ENCODE measurements around the gene ETFBKMT.
A peak's percentile ranks its signal among the peaks of the same experiment; 100 is the strongest.

Gene ETFBKMT, protein sequence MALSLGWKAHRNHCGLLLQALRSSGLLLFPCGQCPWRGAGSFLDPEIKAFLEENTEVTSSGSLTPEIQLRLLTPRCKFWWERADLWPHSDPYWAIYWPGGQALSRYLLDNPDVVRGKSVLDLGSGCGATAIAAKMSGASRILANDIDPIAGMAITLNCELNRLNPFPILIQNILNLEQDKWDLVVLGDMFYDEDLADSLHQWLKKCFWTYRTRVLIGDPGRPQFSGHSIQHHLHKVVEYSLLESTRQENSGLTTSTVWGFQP

DNA sequence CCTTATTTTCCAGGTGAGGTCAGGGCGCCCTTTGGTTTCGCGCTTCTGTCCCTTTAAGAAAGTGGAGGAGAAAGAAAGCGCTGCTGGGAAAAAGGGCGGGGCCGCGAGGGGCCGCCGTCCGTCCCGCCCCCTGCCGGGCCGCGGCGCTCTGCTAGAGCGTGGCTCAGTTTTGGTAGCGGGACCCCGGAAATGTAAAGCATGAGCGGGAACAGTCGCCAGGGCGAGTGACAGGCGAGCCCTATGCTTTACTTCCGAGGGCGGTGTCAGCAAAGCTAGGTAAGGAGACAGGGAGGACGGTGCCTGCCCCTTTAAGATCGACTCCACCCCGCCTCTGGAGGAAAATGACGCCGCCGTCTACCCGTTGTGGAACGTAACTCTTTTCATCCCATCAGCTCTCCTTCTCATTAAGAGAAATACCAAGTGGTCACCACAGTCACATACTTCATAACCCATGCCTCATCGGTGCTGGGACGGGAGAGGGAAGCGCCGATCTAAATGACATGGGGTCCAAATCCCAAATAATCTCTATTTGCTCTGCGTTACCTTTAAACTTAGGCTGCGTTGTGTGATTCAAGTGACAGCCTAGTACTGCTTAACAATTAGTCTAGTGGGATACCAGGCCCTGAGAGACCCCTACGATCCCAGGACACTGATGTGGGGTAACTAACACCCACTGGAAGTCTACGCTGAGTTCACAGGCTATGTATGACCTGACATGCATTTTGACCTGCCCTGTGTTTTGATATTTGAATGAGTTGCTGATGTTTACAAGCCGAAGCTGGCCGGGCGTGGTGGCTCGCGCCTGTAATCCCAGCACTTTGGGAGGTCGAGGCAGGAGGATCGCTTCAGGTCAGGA, at the start of gene ETFBKMT:
Gene ETFBKMT (plus strand): TSS at position 602 of the 856 bp plus-strand sequence. CDS start 2,266 bp downstream, outside the sequence.
- peak; percentile 49 for DNase-seq (ENCODE audit: low read depth, low spot score)

DNA sequence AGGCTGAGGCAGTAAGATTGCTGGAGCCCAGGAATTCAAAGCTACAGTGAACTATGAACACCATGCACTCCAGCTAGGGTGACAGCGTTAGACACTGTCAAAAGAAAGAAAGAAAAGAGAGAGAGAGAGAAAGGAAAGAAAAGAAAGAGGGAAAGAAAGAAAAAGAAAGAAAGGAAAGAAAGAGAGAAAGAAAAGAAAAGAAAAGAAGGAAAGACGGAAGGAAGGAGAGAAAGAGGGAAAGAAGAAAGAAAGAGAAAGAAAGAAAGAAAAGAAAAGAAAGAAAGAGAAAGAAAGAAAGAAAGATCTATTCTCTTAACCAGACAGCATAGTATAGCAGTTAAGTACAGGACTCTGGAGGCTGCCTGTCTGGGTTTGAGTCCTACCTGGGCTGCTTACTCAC, 46.7 kb upstream of the ETFBKMT start:
- no peak for DNase-seq (ENCODE audit: low read depth, low spot score)

DNA sequence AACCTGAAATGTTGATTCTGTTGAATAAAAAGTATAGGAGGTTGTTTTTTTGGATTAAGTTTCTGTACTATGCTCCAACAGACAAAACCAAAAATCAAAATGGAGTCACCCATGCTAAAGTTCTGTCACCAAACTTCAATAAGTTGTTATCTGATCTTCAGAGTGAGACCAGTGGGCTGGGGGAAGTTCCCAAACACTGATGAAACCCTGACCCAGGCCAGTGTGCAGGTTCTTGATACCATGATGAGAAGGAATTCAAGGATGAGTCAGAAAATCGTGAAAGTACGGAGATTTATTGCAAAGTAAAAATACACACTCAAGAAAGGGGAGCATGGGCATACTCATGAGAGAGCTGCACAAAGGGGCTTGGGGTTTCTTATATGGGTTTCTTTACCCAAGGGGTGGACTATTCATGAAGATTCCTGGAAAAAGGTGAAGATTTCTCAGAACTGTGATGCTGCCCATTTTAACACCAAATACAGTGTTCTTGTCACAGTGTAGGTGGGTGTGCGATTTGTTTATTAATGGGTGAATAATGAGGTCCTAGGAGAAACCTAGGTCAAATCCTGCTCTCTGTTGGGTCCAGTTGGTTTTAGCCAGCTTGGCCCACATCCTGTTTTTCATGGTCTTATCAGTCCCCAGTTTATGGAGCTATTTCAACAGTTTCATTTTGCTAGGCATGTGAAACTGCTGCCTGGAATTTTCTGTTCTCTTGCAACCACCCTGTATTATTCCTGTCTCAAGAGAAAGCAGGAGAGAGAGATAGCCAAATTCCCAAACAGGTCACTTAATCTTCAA, 41.1 kb upstream of the ETFBKMT start:
- DNase-seq (ENCODE audit: low read depth, low spot score): no peak

DNA sequence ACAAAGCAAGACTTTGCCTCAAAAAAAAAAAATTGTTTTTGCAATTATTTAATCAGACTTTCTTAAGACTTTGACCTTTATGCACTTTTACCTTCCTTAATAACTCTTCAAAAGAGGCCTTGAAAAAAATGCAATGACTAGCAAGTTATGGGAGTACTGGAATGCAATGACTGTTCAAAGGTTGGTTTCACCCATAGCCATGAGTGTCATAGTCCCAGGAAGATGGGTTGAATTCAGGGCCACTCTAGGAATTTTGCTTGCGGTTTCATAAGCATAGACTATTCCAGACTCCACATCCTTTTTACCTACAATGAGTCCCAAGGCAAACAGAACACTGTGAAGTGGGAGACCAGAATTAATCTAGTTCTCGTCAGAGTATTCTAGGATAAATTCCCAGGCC, 39.2 kb upstream of the ETFBKMT start:
- DNase-seq (ENCODE audit: low read depth, low spot score): no peak

DNA sequence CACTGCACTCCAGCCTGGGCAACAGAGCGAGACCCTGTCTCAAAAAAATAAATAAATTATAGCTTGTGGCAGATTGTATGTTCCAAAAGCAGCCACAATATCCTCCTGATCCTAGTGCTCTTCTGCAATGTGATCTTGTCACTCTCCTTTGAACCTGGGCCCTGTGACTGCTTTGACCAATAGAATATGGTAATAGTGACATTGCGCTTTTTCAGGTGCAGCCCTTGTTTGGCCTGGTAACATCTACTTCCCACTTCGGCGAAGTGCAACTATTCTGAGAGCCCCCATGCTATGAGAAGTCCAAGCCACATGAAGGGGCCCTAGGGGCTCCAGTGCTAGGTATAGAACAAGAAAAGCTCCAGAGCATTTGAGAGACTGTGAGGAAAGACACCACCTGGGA, 37.5 kb upstream of the ETFBKMT start:
- DNase-seq (ENCODE audit: low read depth, low spot score): no peak

DNA sequence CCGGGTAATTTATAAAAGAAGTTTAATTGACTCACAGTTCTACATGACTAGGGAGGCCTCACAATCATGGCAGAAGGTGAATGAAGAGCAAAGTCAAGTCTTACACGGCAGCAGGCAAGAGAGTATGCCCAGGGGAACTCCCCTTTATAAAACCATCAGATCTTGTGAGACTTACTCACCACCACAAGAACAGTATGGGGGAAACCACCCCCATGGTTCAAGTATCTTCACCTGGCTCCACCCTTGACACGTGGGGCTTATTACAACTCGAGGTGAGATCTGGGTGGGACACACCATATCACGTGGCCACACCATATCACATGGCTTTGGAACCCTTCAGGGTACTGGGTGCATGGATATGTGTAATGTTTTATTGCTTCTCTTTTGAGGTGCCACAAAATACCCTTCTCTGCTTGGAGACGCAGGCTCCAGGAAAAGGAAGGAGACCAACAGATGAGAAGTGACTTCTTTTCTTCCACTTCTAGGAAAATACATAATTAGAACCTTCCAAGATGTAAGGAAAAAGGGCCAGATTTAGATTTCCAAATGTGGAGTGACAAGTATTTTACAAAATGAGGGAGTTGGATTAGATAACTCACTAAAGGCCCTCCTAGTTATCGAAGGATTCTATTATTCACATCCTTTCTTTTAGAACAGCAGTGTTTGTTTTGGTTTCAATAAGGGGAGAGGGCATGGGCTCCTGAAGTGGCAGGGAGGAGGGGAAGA, 33.1 kb upstream of the ETFBKMT start:
- DNase-seq (ENCODE audit: low read depth, low spot score): no peak

DNA sequence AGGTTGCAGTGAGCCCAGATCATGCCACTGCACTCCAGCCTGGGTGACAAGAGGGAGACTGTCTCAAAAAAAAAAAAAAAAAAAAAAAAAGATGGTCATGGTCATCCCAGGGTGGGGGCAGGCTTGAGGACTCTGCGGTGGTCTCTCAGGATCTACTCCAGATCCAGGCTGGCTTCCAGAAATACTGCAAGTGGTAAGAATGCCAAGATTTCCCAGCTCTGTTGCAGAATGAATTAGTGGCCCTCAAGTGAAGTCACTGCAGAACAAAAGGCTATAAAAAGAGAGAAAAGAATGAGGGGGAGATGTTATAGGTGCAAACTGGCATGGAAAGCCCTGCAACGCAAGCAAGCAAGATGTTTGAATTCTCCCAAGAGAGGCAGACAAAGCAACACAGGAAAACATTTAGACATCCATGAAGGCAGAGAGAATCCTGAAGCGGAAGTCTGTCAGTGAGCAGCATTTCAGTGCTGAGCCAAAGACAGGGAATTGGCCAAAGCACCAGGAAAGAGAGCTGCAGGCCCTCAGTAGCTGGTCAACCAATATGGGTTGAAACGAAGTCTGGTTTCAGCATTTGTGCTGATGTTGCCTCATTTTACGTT, 31.9 kb upstream of the ETFBKMT start:
- DNase-seq (ENCODE audit: low read depth, low spot score): no peak

DNA sequence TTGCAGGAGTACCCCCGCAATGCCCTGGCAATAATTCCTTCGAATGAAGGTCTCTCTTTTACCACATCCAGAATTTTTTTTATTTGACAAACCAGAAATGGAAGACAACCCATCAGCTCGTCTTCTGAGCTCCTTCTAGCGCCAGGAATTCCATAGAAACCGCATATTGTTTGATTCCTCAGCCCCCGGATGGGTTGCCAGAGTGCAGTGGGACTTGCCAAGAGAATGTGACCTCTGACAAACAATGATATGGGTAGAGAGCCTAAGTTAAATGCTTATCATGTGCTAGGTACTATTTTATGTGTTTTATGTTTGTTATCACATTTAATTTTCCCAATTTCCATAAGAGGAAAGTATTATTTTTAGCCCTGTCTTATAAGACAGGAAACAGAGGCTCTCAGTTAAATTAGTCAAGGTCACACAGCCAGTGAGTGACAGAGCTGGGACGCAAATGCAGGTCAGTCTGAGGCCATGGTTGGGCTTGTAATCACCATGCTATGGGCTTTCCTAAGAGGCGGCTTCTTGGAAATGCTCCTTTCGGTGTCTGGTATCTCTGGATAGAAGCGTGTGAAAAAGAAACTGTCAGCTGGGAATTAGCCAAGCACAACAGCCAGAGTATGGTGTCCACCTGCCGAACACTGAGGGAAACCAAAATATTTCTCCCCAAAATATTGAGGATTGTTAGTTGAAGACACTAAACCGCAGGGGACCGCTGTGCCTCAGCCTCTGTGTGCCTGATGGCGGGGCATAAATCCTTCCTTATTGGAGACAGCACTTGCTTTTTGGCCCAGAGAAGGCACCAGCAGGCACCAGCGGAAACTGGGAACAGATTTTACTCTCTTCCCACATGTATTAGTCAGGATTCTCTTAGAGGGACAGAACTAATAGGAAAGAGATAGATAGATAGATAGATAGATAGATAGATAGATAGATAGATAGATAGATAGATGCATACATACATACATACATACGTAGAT, 29.4 kb upstream of the ETFBKMT start:
- no peak for DNase-seq (ENCODE audit: low read depth, low spot score)

DNA sequence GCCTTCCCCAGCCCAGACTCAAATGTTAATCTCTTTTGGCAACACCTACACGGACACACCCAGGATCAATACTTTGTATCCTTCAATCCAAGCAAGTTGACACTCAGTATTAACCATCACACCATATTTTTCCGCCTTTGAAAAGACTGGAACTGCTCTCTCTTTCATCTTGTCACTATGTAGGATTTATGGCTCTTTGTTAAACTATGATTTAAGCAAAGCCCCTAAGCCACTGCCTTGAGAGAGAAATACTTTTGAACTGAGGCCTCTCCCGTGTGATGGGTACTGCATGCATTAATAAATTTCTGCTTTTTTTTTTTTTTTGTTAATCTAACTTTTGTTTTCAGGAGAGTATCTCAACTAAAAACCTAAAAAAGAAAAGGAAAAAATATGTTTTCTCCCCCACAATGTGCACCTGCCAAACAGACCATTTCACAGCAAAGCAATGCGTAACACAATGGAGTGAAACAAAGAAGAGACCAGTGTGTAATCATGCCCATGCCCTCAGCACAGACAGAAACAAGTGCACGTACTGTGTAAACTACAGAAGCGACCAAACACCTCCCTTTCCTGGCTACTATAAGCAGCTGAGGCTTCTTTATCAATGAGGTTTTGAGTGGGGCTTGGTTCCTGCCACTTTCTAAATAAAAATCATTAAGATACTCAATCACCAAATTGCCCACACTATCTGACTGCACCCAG, 28.3 kb upstream of the ETFBKMT start:
- no peak for DNase-seq (ENCODE audit: low read depth, low spot score)

DNA sequence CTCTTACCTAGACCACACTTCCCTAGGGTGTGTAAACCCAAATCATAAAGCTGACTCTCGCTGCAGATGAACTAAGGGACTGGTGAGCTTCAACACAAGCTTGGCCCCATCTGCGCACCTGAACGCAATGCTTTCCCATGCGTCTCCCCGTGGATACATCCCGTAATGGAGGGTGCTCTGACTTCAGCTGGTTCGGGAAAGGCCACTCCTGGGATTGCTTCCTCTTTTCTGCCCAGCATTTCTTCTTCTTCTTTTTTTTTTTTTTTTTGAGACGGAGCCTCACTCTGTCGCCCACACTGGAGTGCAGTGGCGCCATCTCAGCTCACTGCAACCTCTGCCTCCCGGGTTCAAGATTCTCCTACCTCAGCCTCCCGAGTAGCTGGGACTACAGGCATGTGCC, 27.7 kb upstream of the ETFBKMT start:
- no peak for DNase-seq (ENCODE audit: low read depth, low spot score)

DNA sequence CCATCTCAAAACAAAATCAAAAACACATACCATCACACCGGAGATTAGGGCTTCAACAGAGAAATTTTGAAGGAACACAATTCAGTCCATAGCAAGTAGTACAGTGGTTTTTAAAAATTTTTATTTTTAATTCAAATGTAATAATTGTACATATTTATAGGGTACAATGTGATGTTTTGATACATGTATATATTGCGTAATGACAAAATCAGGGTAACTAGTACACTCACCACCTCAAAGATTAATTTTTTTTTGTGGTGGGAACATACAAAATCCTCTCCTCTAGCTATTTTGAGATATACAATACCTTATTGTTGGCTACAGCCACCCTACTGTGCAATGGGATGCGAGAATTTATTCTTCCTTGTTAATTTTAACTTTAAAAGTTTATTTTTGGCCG, 26.0 kb upstream of the ETFBKMT start:
- no peak for DNase-seq (ENCODE audit: low read depth, low spot score)

DNA sequence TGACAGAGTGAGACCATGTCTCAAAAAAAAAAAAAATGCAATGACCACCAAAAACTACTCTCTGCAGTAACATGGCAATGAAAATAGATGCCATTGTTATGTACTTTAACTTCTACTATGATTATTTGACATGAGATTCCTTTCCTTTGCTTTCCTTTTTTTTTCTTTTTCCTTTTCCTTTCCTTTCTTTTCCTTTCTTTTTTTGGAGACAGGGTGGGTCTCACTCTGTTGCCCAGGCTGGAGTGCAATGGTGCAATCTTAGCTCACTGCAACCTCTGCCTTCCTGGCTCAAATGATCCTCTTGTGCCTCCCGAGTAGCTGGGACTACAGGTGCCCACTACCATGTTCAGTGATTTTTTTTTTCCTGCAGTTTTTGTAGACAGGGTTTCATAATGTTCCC, 24.9 kb upstream of the ETFBKMT start:
- no peak for DNase-seq (ENCODE audit: low read depth, low spot score)

DNA sequence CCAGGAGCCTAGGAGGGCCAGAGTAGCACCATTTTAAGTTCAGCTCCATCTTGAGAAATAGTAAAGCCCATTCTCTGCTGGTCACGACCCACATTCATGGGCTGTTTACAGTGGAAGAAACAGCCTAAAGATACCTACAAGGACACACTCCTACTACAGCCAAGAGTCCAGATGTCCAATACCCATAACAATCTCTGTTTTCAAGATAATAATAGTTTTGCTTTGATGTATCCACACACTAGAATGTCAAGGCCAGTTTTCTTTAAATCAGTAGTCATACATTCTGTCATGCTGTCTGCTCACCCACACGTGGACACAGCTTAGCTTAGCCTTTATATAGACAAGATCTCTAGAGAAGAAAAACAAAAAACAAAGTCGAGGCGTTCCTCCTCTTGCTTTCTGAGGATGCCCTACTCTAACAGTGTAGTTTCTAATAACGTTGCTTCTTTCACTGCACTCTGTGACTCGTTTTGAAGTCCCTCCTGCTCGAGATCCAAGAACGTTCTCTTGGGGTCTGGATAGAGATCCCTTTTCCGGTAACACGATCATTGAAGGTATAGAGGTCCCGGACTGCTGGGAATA, 17.9 kb upstream of the ETFBKMT start:
- no peak for DNase-seq (ENCODE audit: low read depth, low spot score)

DNA sequence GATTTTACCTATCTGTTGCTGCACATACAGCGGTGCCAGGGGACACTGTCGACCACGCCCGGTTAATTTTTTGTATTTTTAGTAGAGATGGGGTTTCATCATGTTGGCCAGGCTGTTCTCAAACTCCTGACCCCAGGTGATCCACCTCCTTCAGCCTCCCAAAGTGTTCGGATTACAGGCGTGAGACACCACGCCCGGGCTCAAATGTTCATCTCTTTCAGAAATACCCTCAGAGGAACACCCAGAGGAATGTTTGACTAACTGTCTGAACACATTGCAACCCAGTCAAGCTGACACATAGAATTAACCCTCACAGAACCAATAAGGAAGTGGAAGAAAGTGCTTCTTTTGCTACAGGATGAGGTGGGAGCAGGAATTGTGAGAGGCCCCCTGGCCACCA, 15.0 kb upstream of the ETFBKMT start:
- no peak for DNase-seq (ENCODE audit: low read depth, low spot score)

DNA sequence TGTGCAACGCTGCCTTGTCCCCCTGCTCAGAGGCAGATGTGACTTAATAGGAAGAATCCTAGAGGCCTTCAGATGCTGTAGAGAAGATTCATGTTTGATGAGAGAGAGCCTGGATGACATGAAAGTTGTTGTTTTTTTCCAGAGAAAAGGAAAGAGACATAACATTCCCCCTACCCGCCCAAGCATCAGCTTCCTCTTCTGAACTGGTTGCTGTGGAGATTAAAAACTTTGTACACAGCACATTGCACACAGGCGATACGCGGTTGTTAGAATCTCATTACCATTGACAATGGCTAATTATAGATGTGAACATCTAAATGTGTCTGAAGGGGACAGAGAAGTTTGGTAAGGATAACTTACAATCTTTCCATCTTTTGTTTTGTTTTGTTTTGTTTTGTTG, 13.6 kb upstream of the ETFBKMT start:
- no peak for DNase-seq (ENCODE audit: low read depth, low spot score)

DNA sequence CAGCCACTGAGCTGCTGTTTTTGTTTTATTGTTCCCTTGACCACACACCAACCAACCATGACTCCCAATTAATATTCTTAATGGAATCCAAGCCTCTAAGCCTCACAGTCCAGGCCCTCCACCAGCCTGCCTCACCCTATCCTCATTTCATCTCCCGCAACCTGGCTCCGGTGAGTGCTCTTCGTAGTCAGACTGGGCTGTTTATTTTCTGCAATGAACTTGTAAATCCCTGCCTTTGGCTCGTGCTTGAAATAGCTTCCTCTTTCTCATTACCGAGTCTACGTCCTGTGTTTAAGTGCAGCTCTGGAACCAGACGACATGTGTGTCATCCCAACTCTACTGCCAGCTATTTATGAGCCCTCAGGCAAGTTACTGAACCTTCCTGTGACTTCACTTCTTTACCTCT, 12.4 kb upstream of the ETFBKMT start:
- no peak for DNase-seq (ENCODE audit: low read depth, low spot score)

DNA sequence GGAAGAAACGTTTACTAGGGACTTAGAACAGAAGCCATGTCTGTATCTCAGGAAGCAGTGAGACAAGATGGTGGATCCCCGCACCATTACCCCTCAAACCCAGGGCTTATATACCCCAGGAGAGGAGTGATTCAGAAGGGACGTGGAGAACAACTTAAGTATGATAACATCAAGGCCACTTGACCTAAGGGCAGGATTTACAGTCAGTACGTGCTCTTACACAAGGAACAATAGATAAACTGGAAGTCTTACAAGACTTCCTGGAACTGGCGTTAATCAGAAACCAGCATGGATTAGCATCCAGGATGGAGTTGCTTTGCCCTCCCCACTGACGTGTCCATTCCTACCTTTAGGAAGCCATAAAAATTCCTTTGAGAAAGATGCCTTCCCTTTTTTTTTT, 8.6 kb upstream of the ETFBKMT start:
- DNase-seq (ENCODE audit: low read depth, low spot score): no peak

DNA sequence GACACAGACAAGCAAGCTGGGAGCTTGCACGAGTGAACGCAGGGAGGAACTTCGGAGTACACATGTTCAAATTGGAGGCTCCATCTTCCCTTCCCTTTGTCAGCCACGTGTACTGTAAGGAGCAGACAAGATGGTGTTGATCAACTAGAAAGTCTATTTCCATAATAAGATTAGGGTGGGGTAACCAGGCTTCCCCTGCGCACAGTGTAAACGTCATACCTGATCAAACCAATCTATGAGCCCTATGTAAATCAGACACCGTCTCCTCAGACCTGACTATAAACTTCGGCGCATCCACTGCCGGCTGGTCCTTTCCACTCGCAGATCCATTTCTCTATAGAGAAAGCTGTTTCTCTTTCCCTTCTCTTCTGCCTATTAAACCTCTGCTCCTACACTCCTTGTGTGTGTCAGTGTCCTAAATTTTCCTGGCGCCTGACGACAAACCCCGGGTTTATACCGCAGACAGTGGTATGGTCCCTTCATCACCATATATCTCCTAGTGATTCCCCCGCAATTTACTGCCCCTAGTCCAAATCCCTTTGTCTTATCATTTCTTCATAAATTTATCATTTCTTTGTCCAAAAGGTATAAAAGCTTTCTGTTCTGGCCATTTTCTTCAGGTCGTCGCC, 7.5 kb upstream of the ETFBKMT start:
- no peak for DNase-seq (ENCODE audit: low read depth, low spot score)

DNA sequence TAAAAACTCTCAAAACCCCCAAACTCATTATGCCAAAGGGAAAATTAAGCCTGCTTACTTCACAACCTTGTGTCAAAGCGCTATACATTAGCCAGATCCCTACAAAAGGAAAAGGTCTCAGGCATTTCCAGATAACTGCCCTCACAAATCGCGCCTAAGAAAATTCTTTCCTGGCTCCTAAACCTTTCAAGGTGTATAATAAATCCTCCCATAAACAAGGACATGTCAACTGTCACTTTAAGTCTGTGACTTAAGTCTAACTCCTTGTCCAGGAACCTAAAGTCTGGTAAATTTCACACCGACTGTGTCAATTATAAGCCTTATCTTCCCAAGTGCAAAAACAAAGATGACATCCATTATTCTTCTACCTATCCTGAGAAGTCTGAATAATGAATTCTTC, 4.3 kb upstream of the ETFBKMT start:
- DNase-seq (ENCODE audit: low read depth, low spot score): no peak

All from smooth muscle cell of the brain vasculature (primary cell).